ENCODE data around the gene FIBCD1.

FIBCD1 gene

DNA sequence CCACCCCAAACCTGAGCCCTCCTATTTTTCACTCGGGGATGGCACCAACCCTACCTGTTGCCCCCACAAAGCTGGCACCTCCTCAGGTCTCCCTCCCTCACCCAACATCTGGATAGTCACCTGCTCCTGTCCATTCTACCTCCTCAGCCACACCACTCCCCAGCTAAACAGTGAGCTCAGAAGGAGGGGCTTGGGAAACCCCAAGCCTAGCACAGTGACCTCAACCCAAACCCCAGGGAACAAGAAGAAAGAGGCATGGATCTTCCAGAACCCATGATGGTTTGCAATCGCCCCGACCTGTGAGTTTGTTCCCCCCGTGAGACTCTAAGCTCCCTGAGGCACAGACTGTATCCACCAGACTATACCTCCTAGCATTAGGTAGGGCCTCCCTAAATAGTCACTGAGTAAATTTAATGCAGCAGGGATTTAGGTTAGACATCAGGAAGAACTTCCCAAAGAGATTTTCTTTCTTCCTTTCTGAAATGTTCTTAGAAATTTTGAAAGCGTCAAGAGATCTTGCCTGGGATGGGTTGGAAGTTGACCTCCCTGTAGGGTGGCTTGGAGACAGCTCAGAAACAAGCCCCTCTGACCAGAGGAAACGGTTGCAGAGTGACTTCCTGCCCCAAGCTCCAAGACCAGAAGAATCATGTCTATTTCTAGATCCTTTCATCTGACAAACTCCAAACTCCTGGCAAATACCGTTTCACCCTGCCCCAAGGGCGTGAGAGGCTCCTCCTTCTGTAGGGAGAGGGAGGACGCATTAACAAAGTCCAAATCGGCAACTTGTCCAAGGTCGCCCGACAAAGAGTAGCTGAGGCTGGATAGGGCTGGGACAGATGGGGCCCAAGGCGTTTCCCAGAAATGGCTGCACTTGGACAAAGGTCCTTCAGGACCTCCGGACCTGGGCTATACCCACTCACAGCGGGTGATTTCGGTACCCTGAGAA lies 4.1 kb downstream of the FIBCD1 start:
- DNase-seq: no peak

DNA sequence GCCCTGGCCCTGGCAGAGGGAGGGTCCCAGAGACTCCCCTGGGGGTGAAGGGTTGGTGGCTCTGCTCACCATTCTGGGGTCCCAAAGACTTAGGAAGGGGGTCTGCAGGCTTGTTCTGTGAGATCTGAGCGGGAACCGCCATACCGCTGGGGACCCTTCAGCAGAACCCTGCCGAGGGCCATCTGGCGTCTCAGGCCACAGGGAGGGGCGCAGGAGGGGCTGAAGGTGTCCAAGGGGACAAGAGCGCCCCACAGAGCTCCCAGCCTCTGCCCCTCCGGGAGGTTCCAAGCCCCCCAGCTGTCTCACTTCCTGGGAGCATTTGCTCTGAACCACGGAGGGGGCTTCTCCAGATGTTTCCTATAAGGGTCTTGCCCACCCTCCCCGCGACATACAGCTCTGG lies 4.8 kb downstream of the FIBCD1 start:
- DNase-seq: no peak

DNA sequence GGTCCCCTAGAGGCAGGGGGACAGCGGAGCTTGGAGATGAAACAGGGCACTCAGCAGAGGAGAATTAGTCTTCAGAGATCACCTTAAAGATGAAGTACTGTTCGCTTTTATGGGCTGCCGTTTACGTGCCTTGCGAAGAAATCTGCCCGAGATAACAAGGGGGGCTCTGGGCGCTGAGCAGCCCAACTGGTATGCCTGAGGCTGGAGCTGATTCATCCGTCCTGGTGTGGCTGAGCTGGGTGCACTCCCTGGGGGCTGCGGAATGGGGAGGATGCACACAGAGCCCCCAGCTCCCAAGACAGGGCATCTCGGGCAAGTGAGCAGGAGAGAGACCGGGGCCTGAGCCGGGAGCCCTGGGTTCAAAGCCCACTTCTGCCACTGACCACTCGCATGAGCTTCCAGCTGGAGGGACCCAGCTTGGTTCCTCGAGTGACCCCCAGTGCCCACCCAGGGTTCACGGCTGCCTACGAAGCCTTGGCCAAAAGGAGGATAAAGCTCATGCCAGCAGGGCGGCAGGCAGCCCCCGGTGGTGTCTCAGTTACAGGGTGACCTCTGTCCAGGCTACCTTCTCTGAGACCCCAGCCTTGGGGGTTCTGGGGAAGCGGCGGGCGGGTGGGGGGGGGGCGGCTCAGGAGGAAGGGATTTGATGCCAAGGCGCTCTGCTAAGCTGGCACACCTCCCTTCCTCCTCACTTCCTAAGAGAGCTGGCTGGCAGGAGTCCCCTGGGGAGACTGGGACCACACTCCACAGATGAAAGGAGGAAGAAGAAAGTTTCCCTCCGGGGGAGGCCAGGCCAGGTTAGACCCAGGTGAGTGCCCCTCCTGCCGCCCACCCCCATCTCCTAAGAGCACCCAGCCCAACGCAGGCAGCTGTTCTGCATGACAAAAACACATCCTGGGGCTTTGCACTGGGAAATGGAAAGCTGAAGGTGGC lies 5.7 kb downstream of the FIBCD1 start:
- no peak for DNase-seq

DNA sequence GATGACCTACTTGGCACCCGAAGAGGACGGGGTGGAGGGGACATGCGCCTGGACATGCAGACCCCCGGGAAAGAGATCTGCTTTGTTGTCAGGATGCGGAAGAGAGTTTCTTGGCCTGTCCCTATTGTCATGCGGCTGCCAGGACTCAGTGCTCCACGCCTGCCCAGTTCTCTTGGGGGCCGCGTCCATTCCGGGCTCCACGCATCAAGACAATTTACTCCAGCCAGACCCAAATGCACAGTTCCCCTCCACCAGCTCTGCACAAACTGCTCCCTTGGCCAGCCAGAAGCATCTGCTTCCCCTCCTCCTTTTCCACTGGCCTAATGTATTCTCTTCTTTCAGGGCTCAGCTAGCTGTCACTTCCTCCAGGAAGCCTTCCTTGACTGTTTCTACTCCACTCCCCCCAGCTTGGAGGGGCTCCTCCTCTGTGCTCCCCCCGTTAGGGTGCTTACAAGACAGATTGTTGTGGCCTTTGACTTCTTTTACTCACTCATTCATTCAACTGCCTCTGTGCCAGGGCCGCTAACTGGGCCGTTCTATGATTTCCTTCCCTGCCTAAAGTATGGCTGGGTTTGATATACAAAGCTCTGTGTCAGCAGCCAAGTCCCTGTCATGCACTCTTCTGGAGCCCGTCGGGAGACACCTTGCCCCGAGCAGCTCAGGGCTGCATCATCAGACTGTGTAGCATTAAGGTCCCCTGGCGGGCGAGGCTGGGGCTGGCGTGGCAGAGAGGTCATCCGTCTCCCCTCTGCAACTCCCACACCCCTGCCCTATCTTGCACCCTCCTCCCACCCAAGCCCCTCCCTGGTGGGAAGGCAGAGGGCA lies 6.6 kb downstream of the FIBCD1 start:
- DNase-seq: no peak

DNA sequence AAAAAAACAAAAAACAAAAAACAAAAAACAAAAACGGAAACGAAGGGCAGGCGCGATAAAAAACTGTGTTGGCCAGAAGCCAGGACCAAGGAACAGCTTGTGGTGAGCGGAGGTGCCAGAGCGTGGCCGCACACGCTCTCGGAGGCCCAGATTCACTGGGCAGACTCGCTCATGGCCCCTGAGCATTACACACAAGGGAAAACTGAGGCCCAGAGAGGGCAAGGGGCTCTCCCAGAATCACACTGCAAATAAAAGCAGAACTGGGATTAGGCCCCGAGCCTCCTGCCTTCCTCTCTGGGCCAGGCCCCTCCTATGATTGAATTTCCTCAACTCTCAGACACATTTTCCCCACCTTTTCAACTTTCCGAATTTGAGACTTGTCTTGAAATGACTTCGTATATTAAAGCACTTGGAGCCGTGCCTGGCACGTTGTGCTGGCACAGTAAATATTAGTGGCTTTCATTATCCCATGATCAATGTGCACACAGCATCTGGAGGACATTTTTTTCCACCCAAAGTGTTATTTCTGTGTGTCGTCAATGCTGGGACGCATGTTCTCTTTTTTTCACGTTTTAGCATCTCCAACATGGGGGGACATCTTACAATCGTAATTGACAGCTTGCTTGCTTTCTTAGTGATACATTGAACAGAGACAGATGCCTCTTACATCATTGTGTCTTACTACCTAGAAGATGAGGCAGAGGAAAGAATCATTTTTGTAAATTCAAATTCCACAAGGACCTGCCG lies 7.4 kb downstream of the FIBCD1 start:
- no peak for DNase-seq

DNA sequence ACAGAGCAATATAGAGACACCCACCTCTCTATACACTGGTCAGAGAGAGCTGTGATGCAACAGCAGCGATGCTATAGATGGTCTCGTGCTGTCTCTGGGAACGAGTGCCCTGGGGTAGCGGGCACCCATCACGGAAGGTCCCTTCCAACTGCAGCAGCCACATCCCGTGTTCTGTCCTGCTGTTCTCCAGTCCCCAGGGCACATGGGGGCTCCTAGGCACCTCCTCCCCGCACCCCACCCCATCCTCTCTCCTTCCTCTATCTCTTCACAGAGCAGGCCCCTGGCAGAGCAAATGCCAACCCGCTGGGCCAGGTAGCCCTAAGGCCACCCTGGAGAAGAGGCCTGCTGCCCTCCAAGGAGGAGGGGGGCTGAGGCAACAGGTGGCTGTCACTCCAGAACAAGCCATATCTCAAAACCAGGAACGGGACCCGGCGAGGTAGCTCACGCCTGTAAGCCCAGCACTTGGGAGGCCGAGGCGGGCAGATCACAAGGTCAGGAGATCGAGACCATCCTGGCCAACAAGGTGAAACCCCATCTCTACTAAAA lies 8.2 kb downstream of the FIBCD1 start:
- DNase-seq: no peak

DNA sequence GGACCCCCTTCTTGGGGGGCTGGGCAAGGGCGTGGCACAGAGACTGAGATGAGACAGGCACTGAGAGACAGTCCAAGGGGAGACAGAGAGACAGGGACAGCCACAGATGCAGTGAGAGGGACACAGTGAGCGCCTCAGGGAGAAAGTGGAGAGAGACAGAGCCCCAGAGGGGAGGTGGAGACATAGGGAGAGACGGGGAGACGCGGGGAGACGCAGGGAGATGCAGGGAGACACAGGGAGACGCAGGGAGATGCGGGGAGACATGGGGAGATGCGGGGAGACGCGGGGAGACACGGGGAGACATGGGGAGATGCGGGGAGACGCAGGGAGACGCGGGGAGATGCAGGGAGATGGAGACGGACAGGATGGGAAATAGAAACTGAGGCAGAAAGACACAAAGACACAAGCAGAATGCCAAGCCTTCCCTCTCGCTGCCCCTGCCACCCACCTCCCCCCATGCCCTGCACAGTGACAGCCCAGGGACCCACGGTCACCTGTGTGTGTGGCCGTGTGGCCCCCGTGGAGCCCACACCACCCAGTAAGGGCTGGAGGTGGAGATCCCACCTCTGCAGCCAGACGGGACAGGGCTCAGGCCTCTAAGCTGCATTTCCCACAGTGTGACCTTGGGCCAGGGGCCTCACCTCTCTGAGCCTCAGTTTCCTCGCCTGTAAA lies 8.8 kb downstream of the FIBCD1 start:
- DNase-seq: no peak

DNA sequence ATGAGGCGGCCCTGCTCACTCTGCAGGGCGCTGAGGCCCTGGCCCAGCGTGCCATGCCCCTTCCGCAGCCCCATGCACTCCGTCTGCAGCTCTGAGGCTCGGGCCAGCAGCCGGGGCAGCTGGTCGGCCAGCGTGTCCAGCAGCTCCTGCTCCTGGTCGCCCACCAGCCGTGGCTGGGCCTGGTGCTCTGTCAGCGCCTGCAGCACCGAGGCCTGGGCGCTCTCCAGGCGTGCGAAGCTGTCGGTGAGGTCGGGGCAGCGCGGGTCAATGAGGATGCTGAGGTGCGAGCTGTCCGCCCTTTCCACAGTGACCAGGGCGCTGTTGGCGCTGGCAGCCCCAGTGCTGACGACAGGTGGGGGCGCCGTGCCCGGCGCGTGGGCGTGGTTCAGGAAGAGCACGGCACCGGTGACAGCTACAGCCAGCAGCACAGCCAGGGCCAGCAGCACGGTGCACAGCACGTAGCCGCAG lies 9.4 kb downstream of the FIBCD1 start:
- DNase-seq: no peak

- DNase-seq: no peak
Observed at GRCh38 chr9:130927995-130928900, 10.8 kb downstream of the FIBCD1 start.

DNA sequence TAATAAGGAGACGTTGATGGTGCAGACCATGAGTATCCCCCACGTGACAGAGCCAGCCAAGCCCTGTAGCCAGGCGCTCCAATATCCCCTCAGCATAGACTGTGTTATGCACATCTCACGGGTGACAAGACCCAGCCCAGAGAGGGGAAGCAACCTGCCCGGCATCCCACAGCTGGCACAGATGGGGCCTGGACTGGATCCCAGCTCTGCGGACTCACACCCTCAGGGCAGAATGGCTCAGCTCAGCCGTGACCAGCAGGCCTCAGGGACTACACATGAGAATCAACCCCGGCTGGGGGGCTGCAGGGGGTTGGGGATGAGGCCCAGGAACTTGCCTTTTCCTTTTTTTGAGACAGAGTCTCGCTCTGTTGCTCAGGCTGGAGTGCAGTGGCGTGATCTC lies 11.7 kb downstream of the FIBCD1 start:
- DNase-seq: no peak

DNA sequence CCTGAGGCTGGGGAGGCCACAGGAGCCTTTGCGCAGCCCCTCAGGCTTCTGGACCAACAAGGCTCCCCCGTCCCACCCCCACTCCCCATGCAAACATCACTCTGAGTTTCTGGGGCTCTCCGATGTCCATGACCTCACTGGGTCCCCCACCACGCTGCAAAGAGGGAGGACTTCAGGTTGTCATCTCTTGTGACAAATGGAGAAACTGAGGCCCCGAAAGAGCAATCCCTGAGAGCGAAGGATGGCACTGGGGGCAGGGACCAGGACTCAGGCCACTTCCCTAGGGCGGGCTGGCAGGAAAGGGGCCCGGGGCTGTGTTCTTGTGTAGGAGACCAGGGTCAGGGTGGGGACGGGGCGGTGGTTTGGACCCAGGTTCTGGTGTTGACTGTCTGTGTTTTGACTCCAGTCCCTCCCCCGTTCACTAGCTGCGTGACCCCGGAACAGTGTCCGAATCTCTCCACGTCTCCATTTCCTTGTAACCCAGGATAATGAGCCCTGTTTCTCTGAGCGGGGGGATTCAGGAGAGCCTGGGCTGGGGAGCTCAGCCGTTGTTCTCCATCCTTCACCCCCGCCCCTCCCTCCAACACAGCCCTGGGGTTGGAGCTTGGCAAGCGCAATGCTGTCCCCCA lies 13.9 kb downstream of the FIBCD1 start:
- DNase-seq: no peak

DNA sequence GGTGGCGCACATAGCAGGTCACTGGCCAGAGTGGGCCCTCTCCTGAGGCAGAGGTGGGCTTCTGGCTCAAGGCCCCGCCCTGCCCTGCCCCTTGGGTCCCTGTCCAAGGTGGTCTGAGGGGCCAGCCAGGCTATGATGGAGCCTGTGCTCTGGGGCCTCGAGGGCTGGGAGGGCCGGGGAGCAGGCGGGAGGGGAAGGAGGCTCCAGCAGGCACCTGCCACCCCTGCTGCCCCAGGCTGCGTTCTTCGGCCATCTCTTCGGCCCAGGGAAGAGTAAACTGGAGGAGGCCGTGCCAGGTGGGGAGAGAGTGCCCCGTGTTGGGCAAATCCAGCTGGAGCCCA lies 14.6 kb downstream of the FIBCD1 start:
- no peak for DNase-seq

DNA sequence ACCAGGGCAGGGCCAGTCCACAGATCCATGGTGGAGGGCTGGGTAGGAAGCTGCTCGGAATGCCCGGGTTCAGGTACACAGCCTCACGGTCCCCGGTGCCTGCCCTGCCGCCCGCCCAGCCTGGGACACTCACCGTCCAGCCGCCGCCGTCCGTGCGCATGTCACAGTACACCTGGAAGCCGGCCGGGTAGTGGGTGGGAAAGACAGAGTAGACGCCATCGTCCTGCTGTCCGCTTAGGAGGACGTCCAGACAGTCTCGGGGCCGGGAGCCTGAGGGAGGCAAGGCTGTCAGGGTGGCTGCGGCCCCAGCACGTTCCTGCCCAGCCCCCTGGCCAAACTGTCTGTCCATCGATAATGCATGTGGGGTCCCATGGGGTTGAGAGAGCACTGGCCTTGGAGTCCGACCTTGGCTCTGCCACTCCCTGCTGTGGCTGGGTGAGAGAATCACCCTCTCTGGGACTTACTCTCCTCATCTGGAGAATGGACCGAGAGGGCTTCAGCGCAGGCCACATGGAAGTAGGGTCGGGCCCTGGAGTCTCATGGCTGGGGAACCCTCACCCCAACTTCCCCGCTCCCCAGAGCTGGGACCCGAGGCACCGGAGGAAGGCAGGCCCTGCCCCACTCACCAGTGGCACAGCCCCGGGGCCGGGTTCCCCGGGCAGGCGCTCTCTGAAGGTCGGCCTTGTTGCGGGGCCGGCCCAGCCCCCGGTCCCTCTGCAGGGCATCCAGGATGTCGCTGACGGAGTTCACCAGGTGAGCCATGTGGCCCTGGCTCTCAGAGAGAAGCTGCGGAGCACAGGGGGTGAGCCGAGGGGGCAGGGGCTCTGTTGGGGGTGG lies 15.2 kb downstream of the FIBCD1 start:
- DNase-seq: no peak

- DNase-seq: no peak
Observed at GRCh38 chr9:130922893-130923610, 16.0 kb downstream of the FIBCD1 start.

- DNase-seq: no peak
Observed at GRCh38 chr9:130921989-130922892, 16.8 kb downstream of the FIBCD1 start.

DNA sequence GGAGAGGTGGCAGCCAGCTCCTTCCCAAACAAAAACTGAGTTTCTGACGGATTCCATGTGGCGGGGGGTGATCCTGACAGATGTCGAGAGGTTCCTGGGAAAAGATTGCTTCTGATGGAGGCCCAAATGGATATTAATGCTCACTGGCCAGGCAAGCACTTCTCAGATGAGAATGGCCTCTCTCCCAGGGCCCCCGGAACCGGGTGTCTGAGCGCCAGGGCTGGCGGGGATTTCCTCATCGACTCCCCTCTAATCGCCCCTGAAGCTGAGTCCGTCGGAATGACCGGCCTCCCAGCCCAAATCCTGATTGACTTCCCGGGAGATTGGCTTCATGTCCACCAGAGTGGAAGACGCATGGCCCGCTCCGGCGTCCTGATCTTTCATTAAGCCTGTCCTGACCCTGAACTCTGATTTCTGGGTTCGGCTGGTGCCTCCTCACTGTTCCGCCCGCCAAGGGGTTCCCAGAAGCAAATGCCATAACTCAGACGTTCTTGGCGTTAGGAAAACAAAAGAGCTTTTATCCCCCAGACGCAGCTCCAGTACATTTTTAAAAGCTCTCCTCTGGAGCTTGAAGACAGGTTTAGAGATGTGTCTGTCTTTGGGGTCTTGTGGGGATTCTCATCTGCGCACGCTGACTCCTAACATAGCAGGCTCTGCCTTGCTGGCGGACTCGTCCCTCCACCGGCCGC lies 17.6 kb downstream of the FIBCD1 start:
- peak; percentile 49 for DNase-seq

Data from femur (tissue), 1 donor.